H1 (cell line): ENCODE data around the gene STARD13. TPM values are rescaled to one million over a fixed set of nuclear protein-coding genes. Genes with fewer than 3 reads are reported as not detected.

Source experiments
- CTCF ChIA-PET: fragments of 300-600 bp; sonication (Branson Sonifier 250); formaldehyde crosslinking; loops from one replicate; lab custom pipeline; 2021; ENCODE audit not compliant: partially characterized antibody; lab: Charles Lee
- POLR2A ChIA-PET: fragments of 300-600 bp; sonication (Branson Sonifier 250); formaldehyde crosslinking; loops from one replicate; lab custom pipeline; 2021; ENCODE audit warnings: inconsistent platforms; ENCODE audit not compliant: partially characterized antibody; lab: Charles Lee
- DNase-seq, 2 experiments: peaks; one replicate each; pipeline versions ENCODE4 v3.0.0 to v3.0.0-alpha.2; 2010 to 2022; ENCODE audit warnings: low spot score in 2 of 2, low read depth in 1 of 2, mixed read lengths in 1 of 2
- FAIRE-seq: peaks from 2 replicates; lab custom pipeline; 2011; peaks lifted over from hg19 to GRCh38; lab: Jason Lieb, UNC
- H2AFZ ChIP-seq: 2 replicates; pipeline ENCODE4 v1.8.1; 2012; ENCODE audit warnings: low read length, inconsistent platforms
- H2AK5ac ChIP-seq: 2 replicates; pipeline ENCODE4 v1.6.1; 2013; ENCODE audit warnings: low read depth, low read length
- H2BK120ac ChIP-seq: replicated peaks from 2 replicates; pipeline ENCODE3; 2013; ENCODE audit warnings: low read depth, low read length, inconsistent platforms
- H2BK12ac ChIP-seq: 2 replicates; pipeline ENCODE4 v1.6.1; 2013; ENCODE audit warnings: low read depth, low read length
- H2BK15ac ChIP-seq: 2 replicates; pipeline ENCODE4 v1.6.1; 2013; ENCODE audit warnings: low read length
- H2BK20ac ChIP-seq: 2 replicates; pipeline ENCODE4 v1.6.1; 2013; ENCODE audit warnings: low read length
- H2BK5ac ChIP-seq: 2 replicates; pipeline ENCODE4 v1.6.1; 2013; ENCODE audit warnings: low read depth, low read length
- H3K14ac ChIP-seq: 2 replicates; pipeline ENCODE4 v1.6.1; 2013; ENCODE audit warnings: inconsistent platforms; ENCODE audit not compliant: insufficient read length
- H3K18ac ChIP-seq: 2 replicates; pipeline ENCODE4 v1.6.1; 2013; ENCODE audit warnings: low read length; ENCODE audit errors: extremely low read depth
- H3K23ac ChIP-seq: 2 replicates; pipeline ENCODE4 v1.6.1; 2013; ENCODE audit warnings: inconsistent platforms; ENCODE audit not compliant: insufficient read length
- H3K23me2 ChIP-seq: 2 replicates; pipeline ENCODE4 v1.6.1; 2013; ENCODE audit warnings: low read depth, low read length
- H3K27ac ChIP-seq: 2 replicates; pipeline ENCODE4 v1.6.1; 2011; ENCODE audit warnings: low read depth, low read length, inconsistent platforms
- H3K27me3 ChIP-seq, 4 experiments: replicated peaks in 1 of 4; 1 replicate in 1 of 4; 2 replicates in 3 of 4; pipeline versions ENCODE4 v1.6.1 to v1.8.1; 2011 to 2013; ENCODE audit warnings: low read length in 3 of 4, mild to moderate bottlenecking in 3 of 4, inconsistent platforms in 2 of 4, mixed read lengths in 2 of 4, moderate library complexity in 1 of 4; ENCODE audit not compliant: control insufficient read depth in 3 of 4, insufficient read depth in 3 of 4; ENCODE audit errors: extremely low read depth in 1 of 4
- H3K36me3 ChIP-seq, 4 experiments: 2 replicates each; pipeline versions ENCODE4 v1.6.1 to v1.8.1; 2011 to 2013; ENCODE audit warnings: mild to moderate bottlenecking in 4 of 4, low read length in 3 of 4, moderate library complexity in 2 of 4, control low read depth in 1 of 4, inconsistent platforms in 1 of 4; ENCODE audit not compliant: insufficient read depth in 4 of 4, control insufficient read depth in 2 of 4
- H3K4ac ChIP-seq: replicated peaks from 2 replicates; pipeline ENCODE3; 2013; ENCODE audit warnings: low read length, low read depth, mixed read lengths, inconsistent platforms; ENCODE audit not compliant: insufficient read length
- H3K4me1 ChIP-seq, 4 experiments: replicated peaks in 1 of 4; 1 replicate in 1 of 4; 2 replicates in 3 of 4; pipeline versions ENCODE4 v1.6.1 to v1.8.1; 2011 to 2013; ENCODE audit warnings: low read length in 3 of 4, inconsistent platforms in 2 of 4, mixed read lengths in 1 of 4; ENCODE audit not compliant: insufficient read depth in 4 of 4, control insufficient read depth in 3 of 4
- H3K4me2 ChIP-seq, 2 experiments: 2 replicates each; pipeline versions ENCODE4 v1.6.1 to v1.8.1; 2011 to 2013; ENCODE audit warnings: low read depth in 2 of 2, low read length in 2 of 2, control low read depth in 1 of 2, inconsistent platforms in 1 of 2, mild to moderate bottlenecking in 1 of 2; ENCODE audit not compliant: insufficient read depth in 1 of 2
- H3K4me3 ChIP-seq, 4 experiments: fragments of 200-600, 300-600 bp in 1 of 4; sonication (generic), shearing (Covaris generic), sonication (Bioruptor Twin) in 1 of 4; 2 replicates each; pipeline versions ENCODE4 v1.5.1 to v1.8.1; 2011 to 2016; ENCODE audit warnings: low read length in 4 of 4, low read depth in 3 of 4, control low read depth in 2 of 4, inconsistent platforms in 2 of 4, mild to moderate bottlenecking in 2 of 4, mixed read lengths in 1 of 4, moderate library complexity in 1 of 4; ENCODE audit not compliant: insufficient read depth in 2 of 4; ENCODE audit errors: extremely low read depth in 1 of 4
- H3K56ac ChIP-seq: replicated peaks from 2 replicates; pipeline ENCODE3; 2013; ENCODE audit warnings: low read depth, mild to moderate bottlenecking, mixed read lengths, low read length, inconsistent platforms; ENCODE audit not compliant: insufficient read length
- H3K79me1 ChIP-seq: 2 replicates; pipeline ENCODE4 v1.6.1; 2013; ENCODE audit warnings: low read depth, low read length, control low read depth
- H3K79me2 ChIP-seq, 2 experiments: 2 replicates each; pipeline versions ENCODE4 v1.6.1 to v1.8.1; 2012 to 2013; ENCODE audit warnings: low read length in 2 of 2, mild to moderate bottlenecking in 2 of 2, inconsistent platforms in 1 of 2; ENCODE audit not compliant: insufficient read depth in 2 of 2, control insufficient read depth in 1 of 2
- H3K9ac ChIP-seq, 4 experiments: replicated peaks in 1 of 4; 1 replicate in 1 of 4; 2 replicates in 3 of 4; pipeline versions ENCODE4 v1.6.1 to v1.8.1; 2011 to 2013; ENCODE audit warnings: low read depth in 3 of 4, low read length in 3 of 4, control low read depth in 2 of 4, mild to moderate bottlenecking in 2 of 4, moderate library complexity in 2 of 4, inconsistent platforms in 1 of 4; ENCODE audit errors: extremely low read depth in 1 of 4
- H3K9me3 ChIP-seq, 2 experiments: 2 replicates each; pipeline versions ENCODE4 v1.6.1 to v1.8.1; 2012 to 2013; ENCODE audit warnings: mild to moderate bottlenecking in 2 of 2, moderate library complexity in 2 of 2, control low read depth in 1 of 2, inconsistent platforms in 1 of 2, low read depth in 1 of 2, low read length in 1 of 2, mixed read lengths in 1 of 2; ENCODE audit not compliant: insufficient read depth in 2 of 2
- H4K20me1 ChIP-seq, 2 experiments: replicated peaks in 1 of 2; 2 replicates each; pipeline versions ENCODE3 to v1.8.1; 2011 to 2013; ENCODE audit warnings: inconsistent platforms in 2 of 2, low read length in 2 of 2, mild to moderate bottlenecking in 1 of 2; ENCODE audit not compliant: insufficient read depth in 2 of 2, control insufficient read depth in 1 of 2
- H4K5ac ChIP-seq: 2 replicates; pipeline ENCODE4 v1.6.1; 2013; ENCODE audit warnings: low read length, low read depth, mixed read lengths, inconsistent platforms; ENCODE audit not compliant: insufficient read length
- H4K8ac ChIP-seq: 2 replicates; pipeline ENCODE4 v1.8.0; 2013; ENCODE audit warnings: mild to moderate bottlenecking, moderate library complexity, low read length, inconsistent platforms; ENCODE audit not compliant: insufficient read depth; ENCODE audit errors: extremely low read depth
- H4K91ac ChIP-seq: replicated peaks from 2 replicates; pipeline ENCODE3; 2013; ENCODE audit warnings: low read length, mixed read lengths, inconsistent platforms; ENCODE audit not compliant: insufficient read length
- BACH1 ChIP-seq: IDR thresholded peaks from 2 replicates; pipeline ENCODE4 v1.6.1; 2012; ENCODE audit warnings: low read length, improper control_type of control experiment
- EZH2 ChIP-seq: fragments of 200-600 bp; sonication (generic); IDR thresholded peaks from 2 replicates; pipeline ENCODE4 v1.7.1; 2012; ENCODE audit warnings: low read depth, mild to moderate bottlenecking, moderate library complexity, low read length, inconsistent platforms; ENCODE audit not compliant: severe bottlenecking
- MAFK ChIP-seq: IDR thresholded peaks from 2 replicates; pipeline ENCODE4 v1.6.1; 2012; ENCODE audit warnings: low read depth, mild to moderate bottlenecking, improper control_type of control experiment, low read length
- POLR2AphosphoS5 ChIP-seq: IDR thresholded peaks from 2 replicates; pipeline ENCODE4 v1.6.1; 2011; ENCODE audit warnings: low read depth, low read length
- SAP30 ChIP-seq: fragments of 300-600 bp; sonication (generic); IDR thresholded peaks from 2 replicates; pipeline ENCODE4 v1.7.1; 2012; ENCODE audit warnings: low read length, moderate library complexity, mild to moderate bottlenecking, inconsistent platforms; ENCODE audit not compliant: insufficient read depth, insufficient replicate concordance
- SP1 ChIP-seq: IDR thresholded peaks from 2 replicates; pipeline ENCODE4 v1.6.1; 2011; ENCODE audit warnings: low read depth, low read length
- WGBS, 2 experiments: shearing (Covaris generic) in 1 of 2; methylation state at CpG; one replicate each; pipeline versions ENCODE4 v1.1.6 to v1.1.7; 2013 to 2015; ENCODE audit warnings: low lambda C conversion rate in 2 of 2, mixed read lengths in 2 of 2, inconsistent platforms in 1 of 2, low coverage in 1 of 2, missing lambda C conversion rate in 1 of 2; ENCODE audit not compliant: insufficient replicate concordance in 2 of 2, insufficient coverage in 1 of 2, insufficient read length in 1 of 2; ENCODE audit errors: extremely low coverage in 1 of 2, missing lambda C conversion rate in 1 of 2; 5-methylcytosine and 5-hydroxymethylcytosine counted together
- polyA plus RNA-seq, 7 experiments: library from polyadenylated mRNA; depleted of rRNA in 3 of 7; stranded (reverse) in 5 of 7; unstranded in 2 of 7; fragments of >200 nt in 5 of 7; fragments of 200-250 nt in 2 of 7; gene quantifications; 1 replicate in 5 of 7; 2 replicates in 1 of 7; 4 replicates in 1 of 7; pipeline versions ENCODE4 v1.2.1 to v1.2.3, GENCODE V29; 2011 to 2013; ENCODE audit warnings: missing spikeins in 2 of 7, mixed read lengths in 2 of 7
- total RNA-seq: library from RNA; stranded (reverse); fragmentation: NEBNext Ultra II Directional; extraction: Animal tissue kit (Norgen Biotek cat#: 25700); gene quantifications from 2 replicates; pipeline ENCODE4 v1.2.1, GENCODE V29; 2021

STARD13 gene
- total and polyA plus RNA-seq, 2 of the 8 experiments (the other 6 are each of a cell fraction or from before 2014, with no cell fraction given) = 0.82 to 2.9 TPM

- Histone ChIP-seq H3K14ac (no peak overlapping the region), H3K9me3 (no peaks in the 10 kb centered on the region), H2AK5ac (no peak overlapping the region), H2AFZ (no peak overlapping the region), H3K18ac (no peak overlapping the region), H4K8ac (no peak overlapping the region), H2BK12ac (no peak overlapping the region), H3K4me3 (no peak overlapping the region), H2BK15ac (no peak overlapping the region), H3K27ac (no peak overlapping the region), H3K36me3 (no peaks in the 10 kb centered on the region), H3K4me1 (no peaks in the 10 kb centered on the region), H3K4me2 (no peak overlapping the region), H4K5ac (no peak overlapping the region), H3K79me2 (no peaks in the 10 kb centered on the region), H2BK5ac (no peak overlapping the region), H3K79me1 (no peaks in the 10 kb centered on the region), H3K27me3 (no peaks in the 10 kb centered on the region), H3K9ac (no peak overlapping the region)
- FAIRE-seq = no peak
- CTCF ChIA-PET = no interaction called here
- no peak for TF ChIP-seq MAFK
- TF ChIP-seq SP1 = no peak
- no peak for TF ChIP-seq POLR2AphosphoS5
- no peak for TF ChIP-seq EZH2
- no peak for TF ChIP-seq SAP30
- TF ChIP-seq BACH1 = no peak
- TF ChIP-seq, all 59 proteins: peak for 0
- Histone ChIP-seq H4K20me1 (no peaks in the 10 kb centered on the region), H3K4ac (no peak overlapping the region), H3K23me2 (no peaks in the 10 kb centered on the region), H2BK20ac (no peak overlapping the region), H2BK120ac (no peak overlapping the region), H4K91ac (no peak overlapping the region), H3K23ac (no peak overlapping the region), H3K56ac (no peak overlapping the region)
- POLR2A ChIA-PET = no interaction called here
- DNase-seq = no peak
- 69% methylated on average over 3 of the region's 3 CpGs; no CpG with 5 or more reads in 1 of the 2 experiments for WGBS, 2 experiments
These were observed 133.2 kb downstream of the STARD13 start for GRCh38 chr13:33152389-33152788.
